ENCODE measurements around the gene THAP2.

- TF ChIP-seq CTCF (IDR thresholded peaks at IDR 0.05) (no peak), REST (IDR thresholded peaks at IDR 0.05; ENCODE audit: insufficient read depth in 1 of 2, low read depth in 2 of 2, low read length in 1 of 2) (no peak), SIN3A (IDR thresholded peaks at IDR 0.05; ENCODE audit: borderline replicate concordance, insufficient read depth, low read depth, low read length) (no peak)
These were observed 2.2 kb downstream of the THAP2 start for GRCh38 chr12:71666259-71666658.
